ENCODE results near the gene LHCGR.

The LHCGR gene

GRCh38 chr2:48651158-48651790 lies 104.2 kb downstream of the LHCGR start:
- TF ChIP-seq POLR2AphosphoS5 (IDR thresholded peaks at IDR 0.05; ENCODE audit: low read depth, low read length) (no peak), SIN3A (IDR thresholded peaks at IDR 0.05; ENCODE audit: borderline replicate concordance, insufficient read depth, low read length) (no peak), FOXP2 (optimal IDR thresholded peaks at IDR 0.05; ENCODE audit: borderline replicate concordance, extremely low read depth, extremely low read length, insufficient read depth) (no peak), TAF1 (IDR thresholded peaks at IDR 0.05; ENCODE audit: borderline replicate concordance, insufficient read depth, low read length) (no peak)
- TF ChIP-seq, protein P1, sequence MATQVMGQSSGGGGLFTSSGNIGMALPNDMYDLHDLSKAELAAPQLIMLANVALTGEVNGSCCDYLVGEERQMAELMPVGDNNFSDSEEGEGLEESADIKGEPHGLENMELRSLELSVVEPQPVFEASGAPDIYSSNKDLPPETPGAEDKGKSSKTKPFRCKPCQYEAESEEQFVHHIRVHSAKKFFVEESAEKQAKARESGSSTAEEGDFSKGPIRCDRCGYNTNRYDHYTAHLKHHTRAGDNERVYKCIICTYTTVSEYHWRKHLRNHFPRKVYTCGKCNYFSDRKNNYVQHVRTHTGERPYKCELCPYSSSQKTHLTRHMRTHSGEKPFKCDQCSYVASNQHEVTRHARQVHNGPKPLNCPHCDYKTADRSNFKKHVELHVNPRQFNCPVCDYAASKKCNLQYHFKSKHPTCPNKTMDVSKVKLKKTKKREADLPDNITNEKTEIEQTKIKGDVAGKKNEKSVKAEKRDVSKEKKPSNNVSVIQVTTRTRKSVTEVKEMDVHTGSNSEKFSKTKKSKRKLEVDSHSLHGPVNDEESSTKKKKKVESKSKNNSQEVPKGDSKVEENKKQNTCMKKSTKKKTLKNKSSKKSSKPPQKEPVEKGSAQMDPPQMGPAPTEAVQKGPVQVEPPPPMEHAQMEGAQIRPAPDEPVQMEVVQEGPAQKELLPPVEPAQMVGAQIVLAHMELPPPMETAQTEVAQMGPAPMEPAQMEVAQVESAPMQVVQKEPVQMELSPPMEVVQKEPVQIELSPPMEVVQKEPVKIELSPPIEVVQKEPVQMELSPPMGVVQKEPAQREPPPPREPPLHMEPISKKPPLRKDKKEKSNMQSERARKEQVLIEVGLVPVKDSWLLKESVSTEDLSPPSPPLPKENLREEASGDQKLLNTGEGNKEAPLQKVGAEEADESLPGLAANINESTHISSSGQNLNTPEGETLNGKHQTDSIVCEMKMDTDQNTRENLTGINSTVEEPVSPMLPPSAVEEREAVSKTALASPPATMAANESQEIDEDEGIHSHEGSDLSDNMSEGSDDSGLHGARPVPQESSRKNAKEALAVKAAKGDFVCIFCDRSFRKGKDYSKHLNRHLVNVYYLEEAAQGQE (IDR thresholded peaks at IDR 0.05; ENCODE audit: insufficient read depth in 1 of 2, low read depth in 2 of 2, low read length in 2 of 2), result no peak

DNA sequence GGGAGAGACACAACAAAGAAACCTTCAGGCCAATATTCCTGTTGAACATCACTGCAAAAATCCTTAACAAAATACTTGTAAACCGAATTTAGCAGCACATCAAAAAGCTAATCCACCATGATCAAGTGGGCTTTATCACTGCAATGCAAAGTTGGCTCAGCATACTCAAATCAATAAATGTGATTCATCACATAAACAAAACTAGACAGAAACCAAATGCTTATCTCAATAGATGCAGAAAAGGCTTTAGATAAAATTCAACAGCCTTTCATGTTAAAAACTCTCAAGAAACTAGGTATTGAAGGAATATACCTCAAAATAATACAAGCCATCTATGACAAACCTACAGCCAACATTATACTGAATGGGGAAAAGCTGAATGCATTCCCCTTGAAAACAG lies 117.3 kb downstream of the LHCGR start:
- TF ChIP-seq, protein P1 (IDR thresholded peaks at IDR 0.05; ENCODE audit: insufficient read depth in 1 of 2, low read depth in 2 of 2, low read length in 2 of 2), result no peak
- TF ChIP-seq SIN3A (IDR thresholded peaks at IDR 0.05; ENCODE audit: borderline replicate concordance, insufficient read depth, low read length), result no peak
- TF ChIP-seq POLR2AphosphoS5 (IDR thresholded peaks at IDR 0.05; ENCODE audit: low read depth, low read length), result no peak
- no peak for TF ChIP-seq FOXP2 (optimal IDR thresholded peaks at IDR 0.05; ENCODE audit: borderline replicate concordance, extremely low read depth, extremely low read length, insufficient read depth)
- no peak for TF ChIP-seq TAF1 (IDR thresholded peaks at IDR 0.05; ENCODE audit: borderline replicate concordance, insufficient read depth, low read length)

All from PFSK-1 (cell line).